NOMO-1 (cell line): Measurements from ENCODE around the gene GBGT1.

Source experiments
- DNase-seq, 2 experiments: peaks; one replicate each; lab custom pipeline; 2025; ENCODE audit not compliant: unreplicated experiment in 2 of 2; lab: John Stamatoyannopoulos, UW

GBGT1 gene

DNA sequence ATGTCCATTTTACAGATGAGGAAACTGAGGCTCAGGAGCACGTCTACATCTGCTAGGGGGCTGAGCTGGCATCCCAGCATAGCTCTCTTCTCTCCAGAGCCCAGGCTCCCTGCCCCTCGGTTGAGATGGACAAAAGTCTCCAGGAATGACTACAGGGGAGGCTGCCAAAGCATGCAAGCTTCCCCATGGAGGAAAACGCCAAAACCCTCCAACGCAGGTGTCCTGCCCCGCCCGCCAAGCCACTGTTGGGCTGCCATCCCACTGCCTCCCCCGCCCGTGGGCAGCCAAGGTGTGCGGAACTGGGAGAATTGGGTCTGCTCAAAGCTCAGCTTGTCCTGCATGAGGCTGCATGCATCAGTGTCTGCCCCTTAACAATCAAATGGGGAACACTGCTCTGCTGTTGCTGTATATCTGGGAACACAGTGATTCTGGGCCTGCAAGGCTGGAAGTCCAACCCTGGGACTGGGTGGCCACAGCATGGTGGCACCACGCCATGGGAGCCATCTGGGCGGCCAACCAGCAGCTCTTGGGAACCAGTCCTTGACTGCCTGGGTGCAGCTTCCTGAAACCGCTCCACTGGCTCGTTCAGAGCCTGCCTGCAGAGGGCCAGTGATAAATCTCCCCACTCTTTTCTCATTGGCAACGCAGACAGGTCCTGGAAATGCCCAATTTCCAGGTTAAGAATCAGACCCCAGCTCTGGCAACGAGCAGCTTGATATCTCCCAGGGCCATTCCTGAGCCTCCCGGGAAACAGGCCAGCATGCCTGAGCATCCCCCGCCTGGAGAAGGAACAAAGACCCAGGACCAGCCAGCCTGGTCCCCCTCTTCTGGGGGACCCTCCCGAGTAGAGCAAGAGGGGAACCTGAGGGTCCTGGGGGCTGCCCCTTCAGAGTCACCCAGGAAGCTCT, 46.2 kb downstream of the GBGT1 start:
- no peak for DNase-seq

DNA sequence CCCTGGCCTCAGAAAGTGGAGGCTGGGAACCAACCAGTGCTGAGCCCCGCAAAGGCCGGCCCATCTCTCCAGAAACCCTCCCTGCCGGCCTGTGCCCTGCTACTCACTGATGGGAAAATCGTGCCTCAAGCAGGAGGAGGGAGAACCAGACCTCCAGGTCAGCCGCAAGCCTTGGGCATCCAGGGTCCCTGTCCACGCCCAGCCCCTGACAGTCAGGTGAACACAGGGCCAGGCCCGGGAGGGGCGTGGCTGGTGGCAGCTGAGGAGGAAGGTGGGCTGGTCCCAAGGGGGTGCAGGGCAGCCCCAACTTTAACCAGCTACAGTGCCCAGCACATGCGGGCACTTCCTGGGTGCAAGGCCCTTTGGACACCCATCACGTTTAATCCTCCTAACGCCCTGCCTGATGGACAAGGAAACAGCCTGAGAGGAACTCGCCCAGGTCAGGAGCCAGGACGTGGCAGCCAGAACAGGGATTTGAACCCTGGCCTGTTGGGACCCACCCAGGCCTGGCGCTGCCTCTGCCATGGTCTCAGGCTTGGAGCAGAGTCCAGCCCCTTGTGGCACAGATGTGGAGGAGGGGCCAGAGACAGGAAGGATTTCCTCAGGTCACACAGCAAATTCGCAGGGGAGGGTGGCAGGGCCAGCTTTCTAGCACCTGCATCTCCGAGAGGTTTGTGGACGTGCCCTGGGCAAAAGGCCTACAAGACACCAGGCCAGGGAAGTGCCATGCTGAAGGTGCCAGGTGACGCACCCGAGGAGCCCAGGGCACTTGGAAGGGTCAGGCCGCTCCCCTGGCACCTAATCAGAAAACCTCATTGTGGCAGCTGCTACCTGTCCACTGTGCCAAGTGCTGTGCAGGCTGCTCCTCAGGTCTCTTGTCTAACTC, 47.1 kb downstream of the GBGT1 start:
- DNase-seq = no peak

DNA sequence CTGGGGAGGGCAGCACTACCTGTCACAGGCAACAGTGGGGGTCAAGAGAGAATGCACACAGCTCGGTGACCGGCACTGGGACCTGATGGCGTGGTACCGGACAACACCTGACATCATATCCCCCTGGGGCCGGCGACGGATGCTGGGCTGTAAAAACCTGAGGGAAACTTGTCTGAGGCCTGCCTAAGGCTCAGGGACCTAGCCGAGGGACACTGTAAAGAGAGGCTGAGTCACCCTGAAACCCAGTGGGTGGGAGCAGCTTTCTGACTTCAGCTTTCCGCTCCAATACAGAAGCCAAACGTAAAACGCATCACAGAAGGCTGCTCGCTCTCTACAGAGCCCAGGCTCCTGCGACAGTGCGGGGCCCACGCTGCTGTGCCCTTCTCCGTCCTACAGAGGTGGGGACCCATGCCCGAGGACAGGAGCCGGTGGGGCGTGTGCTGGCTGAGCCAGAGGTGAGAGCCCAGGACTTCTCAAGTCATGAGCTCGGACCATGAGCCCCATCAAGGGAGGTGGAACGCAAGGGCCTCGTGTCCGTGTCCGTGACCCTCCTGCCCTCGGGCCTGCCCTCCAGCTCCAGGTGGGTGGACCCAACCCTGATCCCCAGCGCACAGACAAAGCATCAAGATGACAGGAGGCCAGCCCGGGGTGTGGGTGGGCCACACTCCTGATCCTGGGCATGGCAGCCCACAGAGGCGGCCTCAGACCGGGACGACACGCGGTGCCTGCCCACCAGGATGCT, 47.9 kb downstream of the GBGT1 start:
- DNase-seq = no peak

DNA sequence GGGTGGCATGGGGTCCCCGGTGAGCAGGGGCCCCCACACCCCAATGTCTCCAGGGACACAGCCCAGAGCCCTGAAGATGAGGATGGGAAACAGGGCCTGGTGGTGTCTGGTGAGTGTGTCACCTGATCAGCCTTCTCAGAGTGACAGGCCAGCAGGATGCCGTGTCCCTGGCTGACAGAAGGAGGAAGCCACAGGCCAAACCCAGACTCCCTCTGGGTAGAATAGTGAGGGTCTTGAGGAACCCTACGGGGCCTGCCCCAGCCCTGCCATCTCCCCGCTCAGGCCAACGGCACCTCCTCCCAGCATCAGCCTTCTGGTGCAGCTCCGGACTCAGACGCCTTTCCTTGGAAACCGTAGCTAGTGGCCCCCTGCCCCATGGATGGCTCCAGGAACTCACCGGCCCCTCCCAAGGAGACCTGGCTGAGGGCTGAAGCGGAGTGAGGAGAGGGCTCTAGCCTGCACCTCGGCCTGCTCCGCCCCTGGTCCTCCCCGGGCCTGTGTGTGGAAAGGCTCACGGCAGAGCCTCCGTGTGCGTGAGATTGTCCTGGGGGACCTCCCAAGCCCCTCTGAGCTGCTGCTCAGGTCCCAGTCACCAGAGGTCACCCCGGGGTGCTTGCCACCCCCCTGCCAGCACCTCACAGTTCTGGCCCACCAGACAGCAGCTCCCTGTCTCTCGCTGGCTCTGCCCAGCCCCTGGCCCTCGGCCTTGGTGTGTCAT, 48.7 kb downstream of the GBGT1 start:
- DNase-seq = no peak

DNA sequence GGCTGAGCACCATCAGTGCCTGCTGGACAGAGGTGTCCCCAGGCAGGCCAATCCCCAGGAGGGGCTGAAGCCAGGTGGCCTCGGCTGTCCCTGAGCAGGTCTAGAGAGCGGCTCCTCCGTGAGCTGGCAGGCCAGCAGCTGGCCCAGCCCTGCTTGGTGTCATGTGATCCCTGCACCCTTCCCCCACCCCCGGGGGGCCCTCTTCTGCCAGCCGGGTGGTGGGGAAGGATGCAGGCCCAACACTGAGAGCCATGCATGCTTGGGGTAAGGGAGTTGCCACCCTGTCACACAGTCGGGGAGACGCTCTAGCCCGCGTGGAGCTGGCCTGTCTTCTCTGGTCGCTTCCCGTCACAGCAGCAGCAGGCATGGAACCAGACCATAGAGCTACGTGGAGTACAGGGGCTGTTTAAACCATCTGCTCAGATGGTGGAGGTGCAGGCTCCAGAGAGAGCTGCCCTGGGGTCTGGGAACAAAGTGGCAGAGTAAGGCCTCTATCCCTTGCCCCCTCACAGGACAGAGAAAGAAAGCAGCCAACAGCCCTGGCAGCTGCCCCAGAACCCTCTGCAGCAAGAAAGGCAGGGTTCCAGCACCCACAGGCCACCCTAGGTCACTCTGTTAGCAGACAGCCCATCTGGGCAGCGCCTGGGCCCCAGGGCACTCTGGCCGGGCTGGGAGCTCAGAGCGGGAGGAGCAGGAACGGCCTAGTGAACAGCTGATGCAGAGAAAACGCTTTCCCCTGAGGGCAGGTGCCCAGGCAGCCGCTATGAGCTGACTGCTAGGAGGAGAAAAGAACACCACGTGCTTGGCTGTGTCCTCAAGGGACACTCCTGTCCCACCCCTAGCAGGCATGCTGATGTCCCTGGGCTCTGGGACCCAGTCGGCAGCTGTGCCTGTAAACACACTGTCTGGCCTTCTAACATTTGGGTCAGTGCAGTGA, 49.5 kb downstream of the GBGT1 start:
- DNase-seq = no peak

DNA sequence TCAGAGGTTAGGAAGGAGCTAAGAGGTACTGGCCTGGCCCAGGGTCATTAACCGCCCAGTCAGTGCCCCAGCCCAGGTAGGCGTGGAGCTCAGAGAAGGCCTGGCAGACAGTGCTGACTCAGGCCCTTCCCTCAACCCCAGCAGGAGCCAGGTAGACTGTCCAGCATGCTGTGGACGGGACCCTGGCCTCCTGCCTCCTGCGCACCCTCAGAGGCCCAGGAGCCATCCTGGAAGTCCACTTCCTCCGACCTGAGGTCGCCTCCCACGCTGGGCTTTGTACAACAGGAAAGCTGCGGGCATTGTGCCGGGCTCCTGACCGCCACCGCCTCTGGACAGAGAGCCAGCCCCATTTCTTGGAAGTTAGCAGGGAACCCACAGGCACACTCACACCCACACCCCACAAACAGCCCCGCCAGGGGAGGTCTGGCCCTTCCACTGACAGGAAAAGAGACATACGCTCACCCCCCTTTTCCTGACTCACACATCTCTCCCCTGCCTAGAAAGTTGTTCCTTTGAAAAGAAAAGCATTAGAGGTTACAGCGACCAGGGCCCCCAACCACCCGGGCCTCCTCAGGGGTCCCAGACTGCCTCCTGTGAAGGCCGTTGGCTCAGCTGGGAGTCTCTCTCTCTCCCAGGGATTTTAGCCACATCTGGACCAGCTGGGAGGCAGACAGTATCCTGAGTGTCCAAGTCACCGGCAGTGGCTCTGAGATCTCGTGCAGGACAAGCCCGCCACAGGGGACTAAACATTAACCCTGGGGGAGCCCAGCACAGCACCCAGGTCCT, 50.4 kb downstream of the GBGT1 start:
- no peak for DNase-seq

DNA sequence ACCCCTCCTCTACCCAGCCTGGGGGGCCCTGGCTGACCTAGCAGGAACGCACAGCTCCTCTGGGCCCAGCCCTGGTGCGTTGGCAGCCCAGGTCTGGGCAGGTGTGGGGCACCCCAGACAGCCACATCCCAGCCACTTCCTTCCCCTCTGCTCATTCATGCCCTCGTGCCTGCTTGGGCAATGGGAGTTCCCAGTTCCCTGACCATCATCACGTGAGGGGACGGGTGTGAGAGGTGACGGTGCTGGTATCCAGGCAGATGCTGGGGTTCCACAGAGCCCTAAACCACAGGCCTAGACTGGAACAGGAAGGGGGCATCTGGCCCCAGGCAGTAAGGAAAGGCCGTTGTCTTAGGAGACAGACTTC, 51.1 kb downstream of the GBGT1 start:
- peak; percentile 86 to 89 for DNase-seq

DNA sequence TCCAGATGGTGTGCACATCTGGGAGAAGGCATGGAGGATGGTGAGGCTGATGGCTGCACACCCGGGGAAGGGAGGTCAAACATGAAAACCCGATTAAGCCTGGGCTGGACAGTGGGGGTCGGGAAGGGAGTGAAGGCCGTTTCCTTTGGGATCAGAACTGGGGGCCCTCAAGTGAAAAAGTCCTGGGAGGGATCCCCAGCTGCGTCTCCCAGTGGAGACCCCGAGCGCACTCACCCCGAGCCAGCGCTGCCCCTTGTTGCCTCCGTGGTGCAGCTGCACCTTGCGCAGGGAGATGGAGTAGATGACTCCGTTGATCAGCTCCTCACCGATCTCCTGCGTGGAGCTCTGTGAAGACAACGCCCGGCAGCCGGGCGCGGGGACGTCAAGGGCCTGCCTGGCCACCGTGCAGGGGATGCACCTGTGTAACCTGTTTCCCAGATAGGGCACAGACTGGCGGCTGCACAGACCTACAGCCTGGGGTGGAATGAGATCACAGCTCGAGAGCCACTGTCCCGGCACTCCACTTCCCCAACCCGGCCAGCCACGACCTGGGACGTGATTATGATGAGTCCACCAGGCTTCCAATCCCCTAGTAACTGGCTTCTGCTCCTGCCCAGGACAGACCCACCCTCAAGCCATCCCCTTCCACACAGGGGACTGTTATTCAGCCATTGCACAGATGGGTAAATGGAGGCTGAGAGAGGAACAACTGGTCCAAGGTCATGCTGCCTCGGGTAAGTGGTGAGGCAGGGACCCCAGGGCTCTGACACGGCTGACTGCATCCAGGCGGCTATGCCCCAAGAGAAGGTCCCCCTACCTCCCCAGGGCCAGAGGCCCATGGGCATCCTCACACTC, 51.7 kb downstream of the GBGT1 start:
- no peak for DNase-seq

DNA sequence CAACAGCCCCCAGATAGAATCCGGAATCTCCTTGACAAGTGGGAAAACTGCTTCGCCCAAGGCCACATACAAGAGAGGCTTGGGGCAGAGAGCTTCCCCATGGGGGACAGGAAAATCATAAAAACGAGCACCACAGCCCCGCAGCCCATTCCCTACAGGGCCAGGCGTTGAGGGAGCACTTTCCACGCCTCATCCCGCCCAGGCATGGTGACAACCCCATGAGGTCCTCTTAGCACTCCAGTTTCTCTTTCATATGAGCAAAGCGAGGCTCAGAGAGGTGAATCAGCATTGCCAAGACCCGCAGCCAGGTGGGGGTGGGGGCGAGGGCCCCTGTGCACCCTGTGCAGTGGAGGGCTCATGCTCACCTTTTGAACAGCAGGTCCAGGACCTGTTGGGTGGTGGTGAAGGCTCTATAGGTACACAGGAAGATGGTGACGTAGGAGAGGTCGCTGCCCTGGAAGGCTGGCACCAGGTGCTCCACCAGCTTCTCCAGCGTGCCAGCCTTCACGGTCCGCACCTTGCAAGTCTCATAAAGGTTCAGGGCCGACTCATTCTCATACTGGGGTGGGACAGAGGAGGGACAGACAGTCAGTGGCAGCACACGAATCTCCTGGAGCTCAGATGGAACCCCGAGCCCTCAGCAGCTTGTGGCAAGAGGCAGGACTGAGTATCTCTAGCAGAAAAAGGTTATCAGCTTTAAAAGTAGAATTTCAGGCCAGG, 53.6 kb downstream of the GBGT1 start:
- no peak for DNase-seq

DNA sequence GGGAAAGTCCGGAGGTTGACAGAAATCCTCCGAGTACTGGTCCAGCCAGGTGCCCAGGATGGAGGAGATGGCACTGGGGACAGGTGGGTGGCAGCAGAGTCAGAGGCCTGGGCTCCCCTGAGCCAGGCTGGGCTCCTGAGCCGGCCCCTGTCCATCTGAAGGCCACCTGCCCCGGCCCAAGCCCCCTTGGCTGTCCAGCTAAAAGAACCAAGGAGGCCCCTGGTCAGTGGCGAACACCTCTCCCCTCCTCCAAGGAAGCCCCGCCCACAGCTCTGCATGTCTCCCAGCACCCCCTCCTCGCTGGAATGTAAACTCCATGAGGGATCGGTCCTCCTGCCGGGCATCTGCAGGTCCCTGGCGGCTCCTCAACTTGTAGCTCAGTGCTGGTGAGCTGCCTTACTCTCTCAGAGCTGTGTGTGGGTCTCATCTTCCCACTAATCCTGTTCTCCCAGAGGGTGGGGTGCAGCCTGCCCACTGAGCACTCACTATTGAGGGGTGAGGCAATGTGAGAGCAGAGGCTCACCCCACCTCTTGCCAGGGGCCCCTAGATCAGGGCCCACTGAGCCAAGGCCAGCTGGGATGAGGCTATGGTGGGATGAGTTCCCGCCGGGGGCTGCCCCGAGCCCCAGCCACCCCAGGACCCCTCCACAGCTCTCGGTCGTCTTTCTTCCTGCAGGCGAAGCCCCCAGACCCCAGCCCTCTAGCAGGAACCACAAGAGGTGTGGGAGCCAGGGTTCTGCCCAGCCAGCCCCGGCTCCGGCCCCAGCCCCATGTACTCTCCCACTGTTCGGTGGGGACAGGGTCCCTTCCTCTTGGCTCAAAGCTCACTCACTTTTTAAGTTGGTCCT, 54.7 kb downstream of the GBGT1 start:
- DNase-seq = no peak

DNA sequence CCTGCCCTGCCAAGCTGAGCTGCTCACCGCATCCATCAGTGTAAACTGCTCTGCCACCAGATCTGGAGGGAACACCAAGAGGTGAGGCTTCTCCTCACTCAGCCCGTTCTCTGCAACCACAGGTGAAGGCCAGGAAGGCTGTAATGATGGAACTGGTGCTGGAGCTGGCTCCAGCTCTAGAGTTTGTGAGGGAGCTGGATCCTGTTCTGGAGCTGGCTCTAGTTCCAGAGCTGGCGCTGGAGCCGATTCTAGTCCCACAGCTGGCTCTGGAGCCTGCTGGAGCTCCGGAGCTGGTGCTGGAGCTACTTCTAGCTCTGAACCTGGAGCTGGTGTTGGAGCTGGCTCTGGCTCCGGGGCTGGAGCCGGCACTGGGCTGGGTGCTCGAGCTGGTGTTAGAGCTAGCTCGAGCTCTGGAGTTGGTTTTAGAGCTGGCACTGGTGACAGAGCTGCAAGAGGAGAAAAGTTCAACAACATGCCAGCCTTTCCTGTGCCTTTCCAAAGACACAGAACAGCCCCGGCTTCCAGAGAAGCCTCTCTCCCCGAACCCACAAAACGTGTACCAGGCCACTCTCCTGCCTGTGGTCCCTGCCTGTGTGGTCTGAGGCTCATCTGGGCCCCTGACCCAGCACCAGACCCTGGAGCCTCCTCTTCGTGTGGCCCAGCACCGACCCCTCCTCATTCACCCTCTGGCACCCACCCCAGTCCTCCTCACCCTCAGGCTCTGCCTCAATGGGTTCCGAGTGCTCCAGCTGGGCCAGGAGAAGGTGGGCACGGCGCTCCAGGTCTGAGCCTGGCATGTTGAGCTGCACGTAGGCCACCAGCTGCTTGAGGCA, 55.5 kb downstream of the GBGT1 start:
- DNase-seq = no peak

DNA sequence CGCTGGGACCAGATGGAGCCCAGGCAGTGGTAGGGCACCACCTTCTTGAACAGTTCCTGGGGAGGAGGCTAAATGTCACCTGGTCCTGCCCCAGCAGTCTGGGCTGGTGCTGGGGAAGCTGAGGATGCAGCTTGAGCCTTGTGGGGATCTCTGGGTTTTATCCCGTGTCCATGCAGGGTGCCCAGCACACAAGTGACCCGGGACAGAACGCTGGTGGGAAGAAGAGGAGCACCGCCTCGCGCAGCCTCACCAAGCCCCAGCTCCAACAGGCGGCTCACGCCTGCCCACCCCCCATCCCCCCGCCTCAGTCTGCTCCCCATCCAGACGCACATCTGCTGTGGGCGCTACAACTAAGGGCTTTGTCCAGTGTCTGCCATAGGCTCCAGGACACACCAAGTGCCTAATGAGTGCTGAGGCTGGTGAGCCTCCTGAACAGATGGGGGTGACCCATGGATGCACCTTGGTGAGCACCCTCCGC, 56.4 kb downstream of the GBGT1 start:
- DNase-seq = no peak

DNA sequence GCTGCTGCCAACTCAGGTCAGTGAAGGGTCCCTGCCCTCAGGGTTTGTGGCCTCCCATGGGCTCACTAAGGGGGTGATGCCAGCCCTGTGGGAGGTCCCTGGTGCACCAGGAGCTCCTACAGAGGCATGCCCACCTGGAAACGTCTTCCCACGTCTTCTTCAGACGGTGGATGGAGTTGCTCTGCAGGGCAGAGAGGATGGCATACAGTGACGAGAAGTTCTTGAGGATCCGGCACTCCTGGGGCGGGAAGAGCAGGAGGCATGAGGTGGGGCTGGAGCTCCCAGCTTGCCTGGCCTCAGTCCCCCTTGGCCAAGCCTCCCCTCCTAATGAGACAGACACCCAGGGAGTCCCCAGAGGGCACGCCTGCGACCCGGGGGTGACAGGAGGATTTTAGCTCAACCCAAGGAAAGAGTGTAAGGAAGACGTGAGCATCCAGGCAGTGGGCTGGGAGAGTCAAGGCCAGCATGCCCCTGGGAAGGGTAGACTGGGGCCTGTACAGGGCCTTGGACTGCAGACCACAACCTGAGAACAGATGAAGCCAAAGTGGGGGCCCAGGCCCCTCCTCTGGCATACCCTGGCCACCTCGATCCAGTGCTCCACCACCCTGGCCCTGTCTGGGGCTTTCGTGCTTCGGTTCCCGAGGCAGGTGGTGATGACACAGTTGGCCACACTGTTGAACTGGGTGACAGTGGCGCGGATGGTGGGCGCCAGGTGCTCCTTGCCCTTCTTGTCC, 57.0 kb downstream of the GBGT1 start:
- no peak for DNase-seq

DNA sequence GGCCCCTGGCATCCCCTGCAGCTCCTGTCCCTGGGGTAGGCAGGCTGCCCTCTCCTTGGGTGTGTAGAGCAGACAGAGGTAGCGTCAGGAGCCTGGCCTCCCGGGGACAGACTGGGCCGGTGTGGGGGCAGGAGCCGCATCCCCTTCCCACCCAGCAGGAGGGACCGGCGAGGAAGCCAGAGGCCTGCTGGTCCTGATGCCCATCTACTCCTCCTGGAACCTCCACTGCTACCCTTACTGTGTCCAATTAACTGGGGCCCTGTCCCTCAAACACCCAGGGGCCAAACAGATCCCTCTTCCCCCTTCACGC, 58.3 kb downstream of the GBGT1 start:
- no peak for DNase-seq
